SK-N-SH treated with all-trans-retinoic acid at 6 μM for 48 hours (cell line): ENCODE data around the gene TOP1.

Experiments
- ARNTL ChIP-seq: fragments of 450-650 bp; formaldehyde crosslinking; IDR thresholded peaks from 2 replicates; pipeline ENCODE4 v1.5.0; 2020; ENCODE audit warnings: low read depth, mild to moderate bottlenecking, moderate library complexity, borderline replicate concordance
- CREB5 ChIP-seq: fragments of 250-450 bp; sonication (Bioruptor Pico); IDR thresholded peaks from 2 replicates; pipeline ENCODE4 v1.5.1; 2020; ENCODE audit warnings: low read depth, mild to moderate bottlenecking, moderate library complexity
- CSDC2 ChIP-seq: fragments of 250-450 bp; sonication (Bioruptor Pico); IDR thresholded peaks from 2 replicates; pipeline ENCODE4 v1.5.0; 2020; ENCODE audit warnings: mild to moderate bottlenecking, moderate library complexity
- CSRNP3 ChIP-seq: fragments of 250-450 bp; sonication (Bioruptor Pico); IDR thresholded peaks from 2 replicates; pipeline ENCODE4 v1.5.1; 2021; ENCODE audit warnings: mild to moderate bottlenecking, moderate library complexity
- GLIS3 ChIP-seq: fragments of 250-450 bp; sonication (Bioruptor Pico); IDR thresholded peaks from 2 replicates; pipeline ENCODE4 v1.5.0; 2020; ENCODE audit warnings: mild to moderate bottlenecking, moderate library complexity
- PATZ1 ChIP-seq: fragments of 250-450 bp; sonication (Bioruptor Pico); IDR thresholded peaks from 2 replicates; pipeline ENCODE4 v1.8.0; 2020; ENCODE audit warnings: mild to moderate bottlenecking, moderate library complexity, borderline replicate concordance
- PPARA ChIP-seq: fragments of 250-450 bp; sonication (Bioruptor Pico); IDR thresholded peaks from 2 replicates; pipeline ENCODE4 v1.5.0; 2020; ENCODE audit warnings: mild to moderate bottlenecking, borderline replicate concordance
- TOX ChIP-seq: fragments of 250-450 bp; sonication (Bioruptor Pico); IDR thresholded peaks from 2 replicates; pipeline ENCODE4 v1.8.0; 2021; ENCODE audit warnings: mild to moderate bottlenecking, moderate library complexity, borderline replicate concordance
- ZC3H10 ChIP-seq: fragments of 250-450 bp; sonication (Bioruptor Pico); IDR thresholded peaks from 2 replicates; pipeline ENCODE4 v1.5.1; 2021; ENCODE audit warnings: mild to moderate bottlenecking, moderate library complexity
- ZFP3 ChIP-seq: fragments of 250-450 bp; sonication (Bioruptor Pico); IDR thresholded peaks from 2 replicates; pipeline ENCODE4 v1.5.0; 2020; ENCODE audit warnings: mild to moderate bottlenecking, moderate library complexity
- ZFP30 ChIP-seq: fragments of 450-650 bp; formaldehyde crosslinking; IDR thresholded peaks from 2 replicates; pipeline ENCODE4 v1.5.0; 2022; ENCODE audit warnings: mild to moderate bottlenecking, moderate library complexity

GRCh38 chr20:41161886-41162285 lies 133.3 kb downstream of the TOP1 start:
- TF ChIP-seq ZFP3 (CRISPR knock-in tag), result no peak
- no peak for TF ChIP-seq CREB5 (CRISPR knock-in tag)
- no peak for TF ChIP-seq GLIS3 (CRISPR knock-in tag)
- TF ChIP-seq PPARA, result no peak
- no peak for TF ChIP-seq PATZ1
- no peak for TF ChIP-seq ARNTL (CRISPR knock-in tag)
- no peak for TF ChIP-seq TOX
- TF ChIP-seq CSRNP3 (CRISPR knock-in tag), result no peak
- TF ChIP-seq ZFP30, result no peak
- TF ChIP-seq ZC3H10, result no peak
- no peak for TF ChIP-seq CSDC2 (CRISPR knock-in tag)
